Activated T-cell treated with anti-CD3 and anti-CD28 coated beads, Interleukin-2, amount 50 U/mL, for 4 hours (primary cell): ENCODE data around the gene KIAA1217. TPM values are rescaled to one million over a fixed set of nuclear protein-coding genes. Genes with fewer than 3 reads are reported as not detected.

Source experiments
- ATAC-seq, 2 donors: fragments of 200-7000 bp; cut with Tn5 transposase; one replicate each; pipeline ENCODE4 v1.10.0; 2021
- DNase-seq: peaks from one replicate; pipeline ENCODE4 v3.0.0-alpha.2; 2020
- H3K27me3 Mint-ChIP-seq: one replicate; pipeline ENCODE4 v1.8.0; 2021; ENCODE audit warnings: low read depth, mixed read lengths
- H3K36me3 Mint-ChIP-seq: one replicate; pipeline ENCODE4 v1.8.0; 2022; ENCODE audit warnings: mixed read lengths; ENCODE audit not compliant: insufficient read depth
- H3K4me1 Mint-ChIP-seq: one replicate; pipeline ENCODE4 v1.8.0; 2021; ENCODE audit warnings: low read depth, mixed read lengths
- H3K4me3 Mint-ChIP-seq: one replicate; pipeline ENCODE4 v1.8.0; 2021; ENCODE audit warnings: mild to moderate bottlenecking, moderate library complexity, mixed read lengths
- H3K9me3 Mint-ChIP-seq: one replicate; pipeline ENCODE4 v1.8.0; 2021; ENCODE audit warnings: mixed read lengths
- total RNA-seq, 3 donors: library from RNA; stranded (reverse); gene quantifications; one replicate each; pipeline ENCODE4 v1.2.1, GENCODE V29; 2021

Gene KIAA1217
- total RNA-seq, 3 donors from 2014 or later = 0.20 to 0.87 (median 0.50) TPM

GRCh38 chr10:24519950-24520349 is 311.0 kb downstream of the KIAA1217 start:
- peak; percentile 69 to 72 for ATAC-seq
- peak overlapping the region; percentile 67 for H3K4me3 Mint-ChIP-seq

GRCh38 chr10:24524314-24524713 is 315.4 kb downstream of the KIAA1217 start:
- peaks cover 8% of the 10 kb centered on the region for H3K4me1 Mint-ChIP-seq
- no peaks in the 10 kb centered on the region for H3K9me3 Mint-ChIP-seq
- DNase-seq = no peak
- ATAC-seq = no peak
- H3K36me3 Mint-ChIP-seq = no peaks in the 10 kb centered on the region
- H3K4me3 Mint-ChIP-seq = no peak overlapping the region
- peaks cover 4% of the 10 kb centered on the region for H3K27me3 Mint-ChIP-seq

More at GRCh38 chr10:24519950-24520349, 311.0 kb downstream of the KIAA1217 start:
- H3K36me3 Mint-ChIP-seq = no peaks in the 10 kb centered on the region
- peak; percentile 11 for DNase-seq
- H3K9me3 Mint-ChIP-seq = no peaks in the 10 kb centered on the region
- peaks cover 4% of the 10 kb centered on the region for H3K27me3 Mint-ChIP-seq
- H3K4me1 Mint-ChIP-seq = peaks cover 12% of the 10 kb centered on the region

GRCh38 chr10:24526085-24526649 is 317.2 kb downstream of the KIAA1217 start:
- no peaks in the 10 kb centered on the region for H3K9me3 Mint-ChIP-seq
- DNase-seq (no peak), ATAC-seq (no peak)
- no peaks in the 10 kb centered on the region for H3K4me1 Mint-ChIP-seq
- H3K4me3 Mint-ChIP-seq = no peak overlapping the region
- peaks cover 4% of the 10 kb centered on the region for H3K27me3 Mint-ChIP-seq
- H3K36me3 Mint-ChIP-seq = no peaks in the 10 kb centered on the region

- peaks cover under 1% of the 10 kb centered on the region for H3K27me3 Mint-ChIP-seq
- H3K4me3 Mint-ChIP-seq = no peak overlapping the region
- peaks cover 4% of the 10 kb centered on the region for H3K9me3 Mint-ChIP-seq
- H3K4me1 Mint-ChIP-seq = no peaks in the 10 kb centered on the region
- DNase-seq = no peak
- no peaks in the 10 kb centered on the region for H3K36me3 Mint-ChIP-seq
- no peak for ATAC-seq
Observed at GRCh38 chr10:24528946-24529345, 320.0 kb downstream of the KIAA1217 start.

- no peaks in the 10 kb centered on the region for H3K27me3 Mint-ChIP-seq
- DNase-seq = no peak
- no peaks in the 10 kb centered on the region for H3K4me1 Mint-ChIP-seq
- peaks cover 4% of the 10 kb centered on the region for H3K9me3 Mint-ChIP-seq
- no peaks in the 10 kb centered on the region for H3K36me3 Mint-ChIP-seq
- no peak for ATAC-seq
- H3K4me3 Mint-ChIP-seq = no peak overlapping the region
Observed at GRCh38 chr10:24531439-24531838, 322.5 kb downstream of the KIAA1217 start.

- no peaks in the 10 kb centered on the region for H3K27me3 Mint-ChIP-seq
- no peaks in the 10 kb centered on the region for H3K4me1 Mint-ChIP-seq
- no peaks in the 10 kb centered on the region for H3K36me3 Mint-ChIP-seq
- ATAC-seq (no peak), DNase-seq (no peak)
- H3K4me3 Mint-ChIP-seq = no peak overlapping the region
- H3K9me3 Mint-ChIP-seq = peaks cover 4% of the 10 kb centered on the region
Observed at GRCh38 chr10:24533981-24534380, 325.0 kb downstream of the KIAA1217 start.

GRCh38 chr10:24536636-24537035 is 327.7 kb downstream of the KIAA1217 start:
- DNase-seq (no peak), ATAC-seq (no peak)
- Mint-ChIP-seq H3K4me3 (no peak overlapping the region), H3K4me1 (no peaks in the 10 kb centered on the region), H3K27me3 (no peaks in the 10 kb centered on the region), H3K9me3 (peaks cover 4% of the 10 kb centered on the region), H3K36me3 (no peaks in the 10 kb centered on the region)

GRCh38 chr10:24541239-24541753 is 332.4 kb downstream of the KIAA1217 start:
- no peak overlapping the region for H3K4me3 Mint-ChIP-seq
- H3K27me3 Mint-ChIP-seq = peaks cover 2% of the 10 kb centered on the region
- H3K9me3 Mint-ChIP-seq = no peaks in the 10 kb centered on the region
- no peaks in the 10 kb centered on the region for H3K4me1 Mint-ChIP-seq
- H3K36me3 Mint-ChIP-seq = no peaks in the 10 kb centered on the region
- ATAC-seq = no peak
- no peak for DNase-seq

- Mint-ChIP-seq H3K36me3 (no peaks in the 10 kb centered on the region), H3K4me1 (no peaks in the 10 kb centered on the region), H3K27me3 (peaks cover 3% of the 10 kb centered on the region), H3K9me3 (no peaks in the 10 kb centered on the region), H3K4me3 (no peak overlapping the region)
- ATAC-seq (no peak), DNase-seq (no peak)
Observed at GRCh38 chr10:24542314-24543270, 333.7 kb downstream of the KIAA1217 start.

GRCh38 chr10:24544776-24545175 is 335.8 kb downstream of the KIAA1217 start:
- H3K27me3 Mint-ChIP-seq = peaks cover 6% of the 10 kb centered on the region
- no peaks in the 10 kb centered on the region for H3K36me3 Mint-ChIP-seq
- H3K4me3 Mint-ChIP-seq = no peak overlapping the region
- no peaks in the 10 kb centered on the region for H3K4me1 Mint-ChIP-seq
- no peak for DNase-seq
- no peaks in the 10 kb centered on the region for H3K9me3 Mint-ChIP-seq
- ATAC-seq = no peak

GRCh38 chr10:24545585-24545984 is 336.6 kb downstream of the KIAA1217 start:
- ATAC-seq (no peak), DNase-seq (no peak)

GRCh38 chr10:24550680-24551079 is 341.7 kb downstream of the KIAA1217 start:
- no peaks in the 10 kb centered on the region for H3K9me3 Mint-ChIP-seq
- no peaks in the 10 kb centered on the region for H3K4me1 Mint-ChIP-seq
- no peaks in the 10 kb centered on the region for H3K36me3 Mint-ChIP-seq
- no peak for DNase-seq
- no peak for ATAC-seq
- peaks cover 6% of the 10 kb centered on the region for H3K27me3 Mint-ChIP-seq
- no peak overlapping the region for H3K4me3 Mint-ChIP-seq

More at GRCh38 chr10:24545585-24545984, 336.6 kb downstream of the KIAA1217 start:
- H3K4me1 Mint-ChIP-seq = no peaks in the 10 kb centered on the region
- H3K4me3 Mint-ChIP-seq = no peak overlapping the region
- peaks cover 6% of the 10 kb centered on the region for H3K27me3 Mint-ChIP-seq
- no peaks in the 10 kb centered on the region for H3K36me3 Mint-ChIP-seq
- no peaks in the 10 kb centered on the region for H3K9me3 Mint-ChIP-seq

GRCh38 chr10:24551161-24551560 is 342.2 kb downstream of the KIAA1217 start:
- peaks cover 4% of the 10 kb centered on the region for H3K27me3 Mint-ChIP-seq
- no peak for DNase-seq
- H3K36me3 Mint-ChIP-seq = no peaks in the 10 kb centered on the region
- no peaks in the 10 kb centered on the region for H3K9me3 Mint-ChIP-seq
- H3K4me3 Mint-ChIP-seq = no peak overlapping the region
- no peaks in the 10 kb centered on the region for H3K4me1 Mint-ChIP-seq
- no peak for ATAC-seq

- peak; percentile 30 to 54 for ATAC-seq
Observed at GRCh38 chr10:24552346-24553016, 343.5 kb downstream of the KIAA1217 start.

More at GRCh38 chr10:24552346-24553016, 343.5 kb downstream of the KIAA1217 start:
- DNase-seq = no peak
- no peaks in the 10 kb centered on the region for H3K9me3 Mint-ChIP-seq
- H3K27me3 Mint-ChIP-seq = peaks cover 7% of the 10 kb centered on the region
- no peaks in the 10 kb centered on the region for H3K36me3 Mint-ChIP-seq
- H3K4me3 Mint-ChIP-seq = no peak overlapping the region
- peaks cover 4% of the 10 kb centered on the region for H3K4me1 Mint-ChIP-seq
